Brain pericyte (primary cell): ENCODE results near the gene ELN.
"Not testable (repeated sequence)": the region's sequence is repeated elsewhere in the genome, so short reads cannot be mapped to it uniquely, and the experiment has no call there.

Source experiments
- DNase-seq: peaks from one replicate; pipeline ENCODE4 v3.0.0-alpha.2; 2012; ENCODE audit warnings: low read depth, low spot score

ELN gene

DNA sequence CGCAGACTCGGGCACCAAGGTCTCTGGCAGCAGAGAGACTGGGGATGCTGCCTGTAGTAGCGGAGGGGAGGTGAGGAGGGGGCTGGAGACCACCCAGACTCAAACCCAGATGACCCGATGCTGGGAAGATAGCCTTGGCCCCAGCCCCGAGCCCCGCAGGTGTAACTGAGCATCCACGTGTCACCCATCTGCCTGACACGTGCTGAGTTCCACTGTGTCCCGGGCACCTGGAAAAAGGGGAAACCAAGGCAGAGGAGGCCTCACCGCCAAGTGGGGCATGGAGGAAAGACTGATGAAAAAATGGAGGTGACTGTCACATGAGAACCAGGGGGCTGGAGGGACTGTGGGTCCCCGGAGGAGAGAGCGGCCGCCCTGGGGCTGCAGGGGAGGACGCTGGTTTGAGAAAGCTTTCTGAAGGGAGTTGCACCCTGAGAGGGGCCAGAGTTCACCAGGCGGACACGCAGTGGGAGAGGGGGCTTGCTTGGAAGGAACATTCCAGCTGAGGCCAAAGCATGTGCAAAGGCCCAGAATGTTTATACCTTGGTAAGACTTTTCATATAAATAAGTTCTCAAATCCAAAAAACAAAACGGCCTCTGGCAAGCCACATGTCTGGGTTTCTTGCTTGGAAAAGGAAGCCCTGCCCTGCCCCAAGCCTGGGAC lies 27.4 kb upstream of the ELN start:
- DNase-seq, result no peak

DNA sequence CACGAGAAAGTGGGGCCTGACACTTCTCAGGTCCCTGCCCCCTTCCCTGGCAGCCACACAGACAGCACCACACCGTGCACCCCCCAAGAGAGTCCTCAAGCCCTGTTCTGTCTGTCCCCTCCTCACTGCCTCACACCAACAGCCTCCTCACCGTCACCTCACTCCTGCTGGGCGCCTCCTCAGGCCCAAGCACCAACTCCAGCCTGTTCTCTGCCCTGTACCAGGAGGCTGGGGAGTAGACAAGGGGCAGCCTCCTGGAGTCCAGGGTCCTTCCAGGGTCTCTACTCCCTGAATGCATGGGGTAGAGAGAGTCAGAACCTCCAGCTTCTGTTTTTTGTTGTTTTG lies 26.9 kb upstream of the ELN start:
- DNase-seq, result no peak

DNA sequence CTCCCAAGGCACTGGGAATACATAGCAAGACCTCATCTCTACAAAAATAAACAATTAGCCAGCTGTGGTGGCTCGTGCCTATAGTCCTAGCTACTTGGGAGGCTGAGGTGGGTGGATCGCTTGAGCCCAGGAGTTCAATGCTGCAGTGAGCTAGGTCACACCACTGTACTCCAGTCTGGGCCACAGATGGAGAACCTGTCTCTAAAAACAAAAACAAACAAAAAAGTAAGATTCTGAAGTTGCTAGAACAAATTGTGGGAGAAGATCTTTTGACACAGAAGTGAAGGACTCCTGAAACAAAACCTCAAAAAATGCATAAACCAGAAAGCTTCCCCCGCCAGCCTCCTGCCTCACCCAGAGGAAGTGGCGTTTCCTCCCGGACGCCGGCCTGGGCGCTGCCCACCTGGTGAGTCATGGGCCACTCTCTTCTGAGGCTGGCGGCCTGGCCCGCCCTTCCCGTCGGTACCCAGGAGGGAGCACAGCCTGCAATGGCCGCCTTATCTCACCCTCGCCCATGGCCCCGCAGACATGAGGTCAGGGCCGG lies 25.4 kb upstream of the ELN start:
- no peak for DNase-seq

DNA sequence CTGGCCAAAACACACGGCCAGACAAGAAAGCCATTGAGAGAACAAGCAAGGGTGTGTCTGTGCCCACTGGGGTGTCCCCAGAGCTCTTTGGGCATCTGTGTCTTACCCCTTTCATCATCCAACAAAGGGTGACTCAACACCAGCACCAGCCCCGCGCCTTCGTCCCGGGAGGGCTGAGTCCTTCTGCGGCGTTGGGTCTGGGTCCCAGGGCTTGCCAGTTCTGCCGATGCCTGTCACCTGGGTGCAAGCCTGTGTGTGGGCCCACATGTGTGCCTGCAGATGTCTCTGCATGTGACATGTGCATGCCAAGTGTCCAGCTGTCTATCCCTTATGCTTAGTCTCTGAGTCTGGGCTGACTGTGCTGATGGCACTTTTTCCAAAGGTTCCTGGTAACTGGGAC lies 24.4 kb upstream of the ELN start:
- no peak for DNase-seq

DNA sequence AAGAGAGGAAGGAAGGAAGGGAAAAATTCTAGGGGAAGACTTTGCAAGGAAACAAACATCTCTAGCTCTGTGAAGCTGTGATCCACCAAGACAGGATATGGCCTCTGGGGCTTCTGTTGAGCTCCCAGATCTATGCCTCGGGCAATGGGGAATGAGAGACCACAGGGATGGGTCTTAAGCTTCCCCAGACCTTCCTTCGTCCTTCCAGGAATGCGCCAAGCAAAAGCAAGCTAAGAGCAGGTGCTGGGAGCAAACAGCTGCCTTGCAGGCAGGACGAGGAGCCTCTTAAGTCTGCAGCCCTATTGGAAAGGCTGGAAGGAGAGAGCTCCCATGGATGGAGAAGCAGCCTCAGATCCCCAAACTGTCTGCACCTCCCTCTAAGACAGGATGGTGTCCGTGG lies 21.9 kb upstream of the ELN start:
- DNase-seq, result no peak

- DNase-seq, result no peak
These were observed 21.3 kb upstream of the ELN start for GRCh38 chr7:74006451-74007241.

DNA sequence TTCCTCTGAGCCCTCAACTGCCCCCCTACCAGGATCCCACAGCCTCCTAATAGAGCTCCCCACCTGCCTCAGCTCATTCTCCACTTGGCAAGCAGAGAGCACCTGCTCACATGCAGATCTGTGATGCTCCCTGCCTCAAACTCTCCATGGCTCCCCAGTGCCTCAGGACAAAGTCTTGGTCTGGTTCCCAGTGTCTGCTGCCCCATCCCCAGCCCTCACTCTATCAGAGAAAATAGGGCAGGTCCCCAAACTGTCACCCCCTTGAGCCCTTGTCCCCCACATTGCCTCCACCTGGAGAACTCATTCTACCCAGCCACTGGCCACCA lies 20.8 kb upstream of the ELN start:
- no peak for DNase-seq

DNA sequence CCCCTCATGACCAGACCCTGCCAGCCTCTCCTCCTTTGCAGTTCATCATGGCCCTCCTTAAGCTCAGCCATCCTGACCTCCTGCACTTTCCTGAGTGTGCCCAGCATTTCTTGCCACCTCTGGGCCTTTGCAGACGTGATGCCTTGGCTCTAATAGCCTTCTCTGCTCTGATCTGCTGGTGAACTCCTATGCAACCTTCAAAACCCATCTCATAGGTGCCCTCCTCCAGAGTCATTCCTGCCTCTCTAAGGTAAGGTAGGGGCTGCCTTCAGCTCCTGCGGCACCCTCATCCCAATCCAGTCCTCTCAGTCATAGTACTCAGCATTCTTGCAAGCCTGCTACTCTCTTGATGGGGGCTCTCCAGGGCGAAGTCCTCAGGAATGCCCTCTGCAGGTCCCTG lies 19.3 kb upstream of the ELN start:
- DNase-seq, result no peak

- no peak for DNase-seq
These were observed 18.3 kb upstream of the ELN start for GRCh38 chr7:74009719-74010118.

GRCh38 chr7:74010407-74010806 lies 17.6 kb upstream of the ELN start:
- DNase-seq, result no peak

DNA sequence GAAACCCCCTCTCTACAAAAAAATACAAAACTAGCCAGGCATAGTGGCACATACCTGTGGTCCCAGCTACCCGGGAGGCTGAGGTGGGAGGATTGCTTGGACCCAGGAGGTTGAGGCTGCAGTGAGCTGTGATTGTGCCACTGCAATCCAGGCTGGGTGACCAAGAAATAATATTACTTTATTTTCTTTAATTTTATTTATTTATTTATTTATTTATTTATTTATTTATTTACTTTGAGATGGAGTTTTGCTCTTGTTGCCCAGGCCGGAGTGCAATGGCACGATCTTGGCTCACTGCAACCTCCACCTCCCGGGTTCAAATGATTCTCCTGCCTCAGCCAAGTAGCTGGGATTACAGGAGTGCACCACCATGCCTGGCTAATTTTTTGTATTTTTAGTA lies 16.6 kb upstream of the ELN start:
- not testable (repeated sequence) for DNase-seq

GRCh38 chr7:74012842-74013249 lies 15.1 kb upstream of the ELN start:
- no peak for DNase-seq

DNA sequence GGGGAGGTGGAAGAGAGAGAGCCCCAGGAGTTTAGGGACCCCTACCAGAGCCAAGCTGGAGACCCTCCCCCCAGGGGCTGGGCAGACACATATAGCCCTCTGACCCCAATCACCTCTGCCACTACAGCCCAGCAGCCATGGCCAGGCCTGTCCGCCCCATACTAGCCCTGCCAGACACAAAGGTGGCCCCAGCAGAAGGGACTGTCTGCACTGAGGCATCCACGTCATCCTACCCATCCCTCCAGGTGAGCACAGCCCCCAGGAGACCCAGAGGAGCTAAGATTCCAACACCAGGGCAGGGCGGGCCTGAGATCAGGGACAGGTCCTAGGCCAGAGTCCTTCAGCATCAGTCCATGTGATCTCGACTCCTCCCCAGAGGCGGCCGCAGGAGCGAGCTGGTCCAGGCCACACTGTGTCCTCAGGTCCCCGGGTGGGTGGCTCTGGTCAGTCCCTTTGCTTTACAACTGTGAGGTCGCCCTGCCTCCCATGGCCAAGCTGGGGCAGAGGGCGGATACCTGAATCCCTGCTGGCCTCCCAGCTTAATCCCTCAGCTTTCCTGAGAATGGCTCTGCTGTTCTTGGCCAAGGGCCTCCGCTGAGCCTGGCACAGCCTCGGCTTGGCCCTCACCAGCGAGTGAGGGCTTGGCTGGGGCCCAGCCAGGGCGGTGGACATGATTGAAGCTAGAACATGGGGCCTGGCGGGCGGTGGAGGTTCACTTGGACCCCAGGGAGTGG lies 14.3 kb upstream of the ELN start:
- DNase-seq, result no peak

DNA sequence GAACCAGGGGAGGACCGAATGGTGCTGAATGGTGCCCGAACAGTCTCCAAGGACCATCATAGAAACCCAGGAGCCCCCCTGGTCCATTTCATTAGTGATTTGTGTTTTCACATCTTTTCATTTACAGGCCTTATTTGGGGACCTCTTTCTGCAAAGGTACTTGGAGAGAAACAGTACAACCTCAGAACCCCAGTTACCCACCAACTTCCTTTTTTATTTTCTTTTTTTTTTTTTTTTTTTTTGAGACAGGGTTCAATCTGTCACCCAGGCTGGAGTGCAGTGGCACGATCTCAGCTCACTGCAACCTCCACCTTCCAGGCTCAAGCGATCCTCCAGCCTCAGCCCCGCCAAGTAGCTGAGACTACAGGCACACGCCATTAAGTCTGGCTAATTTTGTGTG lies 13.0 kb upstream of the ELN start:
- DNase-seq, result no peak

DNA sequence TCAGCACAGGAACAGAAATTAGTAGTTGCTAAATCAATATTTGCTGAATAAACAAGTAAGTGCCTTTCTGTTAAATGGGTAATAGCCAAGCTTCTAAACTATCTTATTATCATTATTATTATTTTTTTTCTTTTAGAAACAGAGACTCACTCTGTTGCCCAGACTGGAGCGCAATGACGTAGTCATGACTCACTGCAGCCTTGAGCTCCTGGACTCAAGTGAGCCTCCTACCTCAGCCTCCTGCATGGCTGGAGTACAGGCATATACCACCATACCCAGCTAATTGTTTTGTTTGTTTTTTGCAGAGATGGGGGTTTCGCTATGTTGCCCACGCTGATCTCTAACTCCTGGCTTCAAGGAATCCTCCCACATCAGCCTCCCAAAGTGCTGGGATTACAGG lies 12.3 kb upstream of the ELN start:
- no peak for DNase-seq

- no peak for DNase-seq
These were observed 10.8 kb upstream of the ELN start for GRCh38 chr7:74017125-74017524.

- DNase-seq, result no peak
These were observed 9.6 kb upstream of the ELN start for GRCh38 chr7:74018246-74018895.

- no peak for DNase-seq
These were observed 8.8 kb upstream of the ELN start for GRCh38 chr7:74019149-74019548.

- DNase-seq, result no peak
These were observed 7.6 kb upstream of the ELN start for GRCh38 chr7:74020390-74020789.

GRCh38 chr7:74021546-74022320 lies 6.2 kb upstream of the ELN start:
- DNase-seq, result no peak

DNA sequence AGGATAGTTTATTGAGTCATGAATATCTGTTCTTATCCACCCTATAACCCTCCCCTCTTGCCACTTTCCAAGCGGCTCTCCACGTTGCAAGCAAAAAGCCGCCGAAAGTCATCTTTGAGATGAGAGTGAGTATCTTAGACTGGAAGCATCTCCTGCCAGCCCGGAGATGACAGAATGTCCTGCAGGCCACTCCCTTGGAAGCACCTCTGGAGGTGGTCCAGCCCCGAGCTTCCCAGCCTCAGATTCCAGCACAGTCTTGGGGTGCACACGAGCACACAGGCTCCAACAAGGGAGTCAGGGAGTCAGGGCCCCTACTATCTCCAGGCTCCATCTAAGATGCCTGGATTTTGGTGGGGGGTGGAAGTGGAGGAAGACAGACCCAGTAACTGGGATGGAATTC lies 5.5 kb upstream of the ELN start:
- no peak for DNase-seq
